Measurements from ENCODE around the gene CSK. TPM values are rescaled to one million over a fixed set of nuclear protein-coding genes. Genes with fewer than 3 reads are reported as not detected.

Gene CSK
- total RNA-seq, 4 donors from 2014 or later: 37.6 to 47.3 (median 45.4) TPM

DNA sequence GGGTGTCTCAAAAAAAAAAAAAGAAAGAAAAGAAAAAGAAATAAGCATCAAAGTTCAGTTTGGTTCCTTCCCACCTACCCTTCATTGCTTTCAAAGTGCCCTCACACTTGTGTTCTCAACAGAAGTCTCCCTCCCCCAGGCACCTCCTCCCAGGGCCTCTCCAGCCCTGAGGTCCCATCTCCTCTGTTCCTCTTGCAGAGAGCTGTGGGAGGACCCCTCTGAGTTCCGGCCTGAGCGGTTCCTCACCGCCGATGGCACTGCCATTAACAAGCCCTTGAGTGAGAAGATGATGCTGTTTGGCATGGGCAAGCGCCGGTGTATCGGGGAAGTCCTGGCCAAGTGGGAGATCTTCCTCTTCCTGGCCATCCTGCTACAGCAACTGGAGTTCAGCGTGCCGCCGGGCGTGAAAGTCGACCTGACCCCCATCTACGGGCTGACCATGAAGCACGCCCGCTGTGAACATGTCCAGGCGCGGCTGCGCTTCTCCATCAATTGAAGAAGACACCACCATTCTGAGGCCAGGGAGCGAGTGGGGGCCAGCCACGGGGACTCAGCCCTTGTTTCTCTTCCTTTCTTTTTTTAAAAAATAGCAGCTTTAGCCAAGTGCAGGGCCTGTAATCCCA, 27.2 kb upstream of the CSK start:
- TF ChIP-seq, protein P1, sequence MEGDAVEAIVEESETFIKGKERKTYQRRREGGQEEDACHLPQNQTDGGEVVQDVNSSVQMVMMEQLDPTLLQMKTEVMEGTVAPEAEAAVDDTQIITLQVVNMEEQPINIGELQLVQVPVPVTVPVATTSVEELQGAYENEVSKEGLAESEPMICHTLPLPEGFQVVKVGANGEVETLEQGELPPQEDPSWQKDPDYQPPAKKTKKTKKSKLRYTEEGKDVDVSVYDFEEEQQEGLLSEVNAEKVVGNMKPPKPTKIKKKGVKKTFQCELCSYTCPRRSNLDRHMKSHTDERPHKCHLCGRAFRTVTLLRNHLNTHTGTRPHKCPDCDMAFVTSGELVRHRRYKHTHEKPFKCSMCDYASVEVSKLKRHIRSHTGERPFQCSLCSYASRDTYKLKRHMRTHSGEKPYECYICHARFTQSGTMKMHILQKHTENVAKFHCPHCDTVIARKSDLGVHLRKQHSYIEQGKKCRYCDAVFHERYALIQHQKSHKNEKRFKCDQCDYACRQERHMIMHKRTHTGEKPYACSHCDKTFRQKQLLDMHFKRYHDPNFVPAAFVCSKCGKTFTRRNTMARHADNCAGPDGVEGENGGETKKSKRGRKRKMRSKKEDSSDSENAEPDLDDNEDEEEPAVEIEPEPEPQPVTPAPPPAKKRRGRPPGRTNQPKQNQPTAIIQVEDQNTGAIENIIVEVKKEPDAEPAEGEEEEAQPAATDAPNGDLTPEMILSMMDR (IDR thresholded peaks at IDR 0.05): no peak
- no peak for TF ChIP-seq POLR2A (IDR thresholded peaks at IDR 0.05)
- no peak overlapping the region for H3K4me3 ChIP-seq (ENCODE audit: low read depth, poor library complexity, severe bottlenecking)
- intact Hi-C loops (cut with DNase I; ENCODE audit: low total_unique reads): no loop called here
- 83 to 88% methylated on average over 20 of the region's 20 CpGs for WGBS, 2 donors
- DNase-seq (ENCODE audit: low spot score in 2 of 2): no peak

DNA sequence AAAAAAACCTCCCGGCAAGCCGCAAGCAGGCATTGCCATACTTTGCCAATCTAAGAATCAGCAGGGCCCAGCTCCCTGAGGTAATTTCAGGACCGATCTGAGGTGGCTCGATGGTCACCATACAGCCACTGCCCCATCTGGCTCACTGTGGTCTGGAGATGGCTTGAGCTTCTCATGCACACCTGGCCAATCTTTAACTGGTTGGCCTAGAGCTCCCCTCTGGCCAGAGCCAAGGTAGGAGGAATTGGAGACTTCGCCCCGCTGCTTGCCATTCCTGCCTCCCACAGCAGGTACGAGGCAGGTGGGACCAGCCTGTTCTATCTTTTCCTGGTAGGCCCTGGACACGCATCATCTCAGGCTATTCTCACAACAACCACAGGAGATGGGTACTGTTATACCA, 23.1 kb upstream of the CSK start:
- no peak for TF ChIP-seq POLR2A (IDR thresholded peaks at IDR 0.05)
- TF ChIP-seq, protein P1 (IDR thresholded peaks at IDR 0.05): no peak
- DNase-seq (ENCODE audit: low spot score in 2 of 2): no peak
- no peak overlapping the region for H3K4me3 ChIP-seq (ENCODE audit: low read depth, poor library complexity, severe bottlenecking)
- WGBS, 2 donors: 89 to 91% methylated on average over 8 of the region's 8 CpGs
- intact Hi-C loops (cut with DNase I; ENCODE audit: low total_unique reads): no loop called here

DNA sequence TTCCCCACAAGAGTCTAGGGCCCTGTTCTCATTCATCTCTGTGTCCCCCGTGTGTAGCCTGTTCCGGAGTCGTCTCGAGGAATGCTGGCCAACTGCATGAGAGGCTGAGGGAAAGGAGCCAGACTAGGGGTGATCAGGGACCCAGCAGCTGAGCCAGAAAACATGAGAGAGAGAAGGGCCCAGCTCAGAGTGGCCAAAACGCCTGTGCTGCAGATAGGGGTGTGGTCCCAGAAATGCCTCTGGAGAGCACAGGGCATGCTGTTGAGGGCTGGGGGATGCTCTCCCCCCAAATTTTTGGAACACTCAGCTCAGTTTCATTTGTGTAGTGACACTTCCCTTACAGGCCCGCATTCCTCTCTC, 19.1 kb upstream of the CSK start:
- intact Hi-C loops (cut with DNase I; ENCODE audit: low total_unique reads): loop anchor here (10.0 kb wide), 1 partner anchor 218 kb away; the partner anchor contains the start of gene ARID3B
- 26 to 53% methylated on average over 6 of the region's 6 CpGs for WGBS, 2 donors
- TF ChIP-seq POLR2A (IDR thresholded peaks at IDR 0.05): no peak
- DNase-seq (ENCODE audit: low spot score in 2 of 2): no peak
- no peak overlapping the region for H3K4me3 ChIP-seq (ENCODE audit: low read depth, poor library complexity, severe bottlenecking)

DNA sequence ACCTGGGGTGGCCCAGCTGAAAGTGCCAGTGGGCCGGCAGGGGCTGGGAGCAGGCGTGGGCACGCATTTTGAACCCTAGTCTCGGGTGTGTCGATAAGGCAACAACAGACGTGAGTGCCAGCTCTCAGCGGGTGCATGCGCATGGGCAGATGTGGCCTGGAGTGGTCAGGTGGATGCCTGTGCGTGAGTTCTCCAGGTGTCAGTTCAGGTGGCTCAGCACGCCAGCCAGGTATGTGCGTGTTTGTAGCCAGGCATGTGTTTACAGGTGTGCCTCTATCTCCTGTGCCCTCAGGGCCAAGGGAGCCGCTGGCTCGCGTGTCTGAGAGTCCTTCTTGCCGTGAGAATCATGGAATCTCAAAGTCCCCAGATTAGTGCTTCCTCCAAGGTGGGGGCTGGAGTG, 18.5 kb upstream of the CSK start:
- H3K4me3 ChIP-seq (ENCODE audit: low read depth, poor library complexity, severe bottlenecking): no peak overlapping the region
- WGBS, 2 donors: 64 to 65% methylated on average over 13 to 14 of the region's 15 CpGs
- intact Hi-C loops (cut with DNase I; ENCODE audit: low total_unique reads): loop anchor here (10.0 kb wide), 1 partner anchor 219 kb away; the partner anchor contains the start of gene ARID3B
- DNase-seq (ENCODE audit: low spot score in 2 of 2): no peak
- TF ChIP-seq POLR2A (IDR thresholded peaks at IDR 0.05): no peak
- TF ChIP-seq, protein P1 (IDR thresholded peaks at IDR 0.05): no peak

- WGBS, 2 donors: 77 to 84% methylated on average over 10 to 14 of the region's 14 CpGs
These were observed 14.4 kb upstream of the CSK start for GRCh38 chr15:74767167-74768098.

More at GRCh38 chr15:74767167-74768098, 14.4 kb upstream of the CSK start:
- no peak for DNase-seq (ENCODE audit: low spot score in 2 of 2)
- H3K4me3 ChIP-seq (ENCODE audit: low read depth, poor library complexity, severe bottlenecking): no peak overlapping the region
- intact Hi-C loops (cut with DNase I; ENCODE audit: low total_unique reads): loop anchor here (5.0 to 10.0 kb wide), 2 partner anchors 130 to 223 kb away; partner anchors contain the start of gene ARID3B
- TF ChIP-seq, protein P1 (IDR thresholded peaks at IDR 0.05): no peak
- no peak for TF ChIP-seq POLR2A (IDR thresholded peaks at IDR 0.05)
